ENCODE data around the gene BTBD16. TPM values are rescaled to one million over a fixed set of nuclear protein-coding genes. Genes with fewer than 3 reads are reported as not detected.

Gene BTBD16
- total RNA-seq, 1 experiment from 2014 or later: not detected

- no peak for TF ChIP-seq CTCF (conservative IDR thresholded peaks at IDR 0.05)
- Histone ChIP-seq H4K5ac (ENCODE audit: insufficient read length, low read depth, low read length) (no peak overlapping the region), H3K79me2 (ENCODE audit: insufficient read depth, low read length) (no peaks in the 10 kb centered on the region), H4K91ac (ENCODE audit: insufficient read length, low read depth, low read length) (no peak overlapping the region), H3K4ac (ENCODE audit: low read depth, low read length) (no peak overlapping the region), H3K23me2 (ENCODE audit: insufficient read length, low read depth, low read length, poor library complexity, severe bottlenecking) (no peaks in the 10 kb centered on the region), H3K56ac (ENCODE audit: insufficient read length, low read depth, low read length) (no peak overlapping the region), H4K8ac (replicated peaks; ENCODE audit: insufficient read length, low read depth, low read length) (no peak overlapping the region), H3K9ac (ENCODE audit: extremely low read depth, insufficient read length, low read length) (no peak overlapping the region), H2AFZ (ENCODE audit: low read length) (no peak overlapping the region), H3K27me3 (ENCODE audit: insufficient read depth, low read length) (no peaks in the 10 kb centered on the region), H3K23ac (ENCODE audit: insufficient read length, low read depth, low read length) (no peak overlapping the region), H2BK12ac (ENCODE audit: insufficient read length, low read depth, low read length) (no peak overlapping the region), H3K18ac (ENCODE audit: insufficient read length, low read depth, low read length) (no peak overlapping the region), H2AK5ac (ENCODE audit: insufficient read length, low read length) (no peak overlapping the region), H2BK120ac (ENCODE audit: low read depth, low read length, poor library complexity, severe bottlenecking) (no peak overlapping the region), H3K79me1 (ENCODE audit: insufficient read depth, low read depth, low read length, poor library complexity, severe bottlenecking) (no peaks in the 10 kb centered on the region), H3K27ac (ENCODE audit: insufficient read length, low read depth, low read length) (no peak overlapping the region), H3K4me1 (ENCODE audit: insufficient read depth, low read length) (no peaks in the 10 kb centered on the region), H2BK15ac (ENCODE audit: low read depth, low read length) (no peak overlapping the region), H2BK5ac (ENCODE audit: insufficient read length, low read length) (no peak overlapping the region), H3K14ac (ENCODE audit: insufficient read depth, low read length) (no peak overlapping the region), H3T11ph (ENCODE audit: low read length) (no peak overlapping the region), H3K4me2 (ENCODE audit: insufficient read depth, insufficient read length, low read length) (no peak overlapping the region), H2BK20ac (ENCODE audit: low read depth, low read length, poor library complexity, severe bottlenecking) (no peak overlapping the region), H3K9me3 (ENCODE audit: control insufficient read depth, low read depth, low read length) (no peaks in the 10 kb centered on the region), H4K20me1 (ENCODE audit: control insufficient read depth, insufficient read depth, insufficient read length) (no peaks in the 10 kb centered on the region)
- Mint-ChIP-seq H3K36me3 (ENCODE audit: insufficient read depth in 1 of 3, low read depth in 3 of 3) (peaks cover 33 to 61% (median 57%) of the 10 kb centered on the region in 3 experiments; a peak in 6 of 7 replicates), H3K9me3 (no peaks in the 10 kb centered on the region), H3K27ac (peak overlapping the region in 1 of 3 experiments; percentile 54; a peak in 1 of 7 replicates), H3K27me3 (ENCODE audit: low read depth) (no peaks in the 10 kb centered on the region), H3K4me1 (no peaks in the 10 kb centered on the region), H3K4me3 (no peak overlapping the region)
- WGBS (ENCODE audit: extremely low coverage, insufficient read length, low lambda C conversion rate): no CpG with 5 or more reads among the region's 3 CpGs
- no peak for DNase-seq
Observed at GRCh38 chr10:122232769-122233168, 38.3 kb upstream of the BTBD16 start.
